GM12875 (cell line): ENCODE measurements around the gene PRSS53.

Source experiments
- H3K4me3 ChIP-seq: one replicate; pipeline ENCODE4 v1.5.1; 2011; ENCODE audit warnings: low read depth, low read length, control low read depth
- TF ChIP-seq, protein P1 (sequence below): IDR thresholded peaks from 2 replicates; pipeline ENCODE4 v1.5.1; 2011; ENCODE audit warnings: low read depth, mild to moderate bottlenecking, control low read depth, inconsistent platforms, low read length, moderate library complexity, borderline replicate concordance; ENCODE audit not compliant: insufficient read depth

Gene PRSS53

DNA sequence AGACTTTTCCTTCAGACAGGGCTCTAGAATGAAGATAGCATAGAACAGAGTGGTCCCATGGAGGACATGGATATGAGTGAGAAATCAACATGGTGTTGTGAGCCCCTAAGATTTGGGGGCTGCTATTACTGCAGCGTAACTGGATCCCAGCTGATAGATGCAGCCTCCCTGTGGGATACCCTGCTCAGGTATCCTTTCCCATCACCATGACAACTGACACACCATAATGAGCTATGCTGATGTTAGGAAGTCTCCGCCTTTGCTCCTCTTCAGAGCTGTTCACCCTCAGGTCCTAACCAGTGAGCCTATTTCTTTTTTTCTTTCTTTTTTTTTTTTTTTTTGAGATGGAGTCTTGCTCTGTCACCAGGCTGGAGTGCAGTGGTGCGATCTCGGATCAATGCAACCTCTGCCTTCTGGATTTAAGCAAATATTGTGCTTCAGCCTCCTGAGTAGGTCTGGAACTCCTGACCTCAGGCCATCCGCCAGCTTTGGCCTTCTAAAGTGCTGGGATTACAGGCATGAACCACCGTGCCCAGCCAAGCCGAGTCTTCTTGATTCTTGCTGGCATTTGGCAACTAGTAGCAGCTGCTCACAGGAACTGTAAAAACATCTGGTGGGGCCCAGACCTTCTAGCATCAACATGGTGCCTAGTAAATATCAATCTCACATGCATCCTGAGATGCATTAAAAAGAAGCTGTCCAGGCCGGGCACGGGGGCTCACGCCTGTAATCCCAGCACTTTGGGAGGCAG is 38.3 kb downstream of the PRSS53 start:
- H3K4me3 ChIP-seq: no peak overlapping the region
- TF ChIP-seq, protein P1, sequence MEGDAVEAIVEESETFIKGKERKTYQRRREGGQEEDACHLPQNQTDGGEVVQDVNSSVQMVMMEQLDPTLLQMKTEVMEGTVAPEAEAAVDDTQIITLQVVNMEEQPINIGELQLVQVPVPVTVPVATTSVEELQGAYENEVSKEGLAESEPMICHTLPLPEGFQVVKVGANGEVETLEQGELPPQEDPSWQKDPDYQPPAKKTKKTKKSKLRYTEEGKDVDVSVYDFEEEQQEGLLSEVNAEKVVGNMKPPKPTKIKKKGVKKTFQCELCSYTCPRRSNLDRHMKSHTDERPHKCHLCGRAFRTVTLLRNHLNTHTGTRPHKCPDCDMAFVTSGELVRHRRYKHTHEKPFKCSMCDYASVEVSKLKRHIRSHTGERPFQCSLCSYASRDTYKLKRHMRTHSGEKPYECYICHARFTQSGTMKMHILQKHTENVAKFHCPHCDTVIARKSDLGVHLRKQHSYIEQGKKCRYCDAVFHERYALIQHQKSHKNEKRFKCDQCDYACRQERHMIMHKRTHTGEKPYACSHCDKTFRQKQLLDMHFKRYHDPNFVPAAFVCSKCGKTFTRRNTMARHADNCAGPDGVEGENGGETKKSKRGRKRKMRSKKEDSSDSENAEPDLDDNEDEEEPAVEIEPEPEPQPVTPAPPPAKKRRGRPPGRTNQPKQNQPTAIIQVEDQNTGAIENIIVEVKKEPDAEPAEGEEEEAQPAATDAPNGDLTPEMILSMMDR: no peak

DNA sequence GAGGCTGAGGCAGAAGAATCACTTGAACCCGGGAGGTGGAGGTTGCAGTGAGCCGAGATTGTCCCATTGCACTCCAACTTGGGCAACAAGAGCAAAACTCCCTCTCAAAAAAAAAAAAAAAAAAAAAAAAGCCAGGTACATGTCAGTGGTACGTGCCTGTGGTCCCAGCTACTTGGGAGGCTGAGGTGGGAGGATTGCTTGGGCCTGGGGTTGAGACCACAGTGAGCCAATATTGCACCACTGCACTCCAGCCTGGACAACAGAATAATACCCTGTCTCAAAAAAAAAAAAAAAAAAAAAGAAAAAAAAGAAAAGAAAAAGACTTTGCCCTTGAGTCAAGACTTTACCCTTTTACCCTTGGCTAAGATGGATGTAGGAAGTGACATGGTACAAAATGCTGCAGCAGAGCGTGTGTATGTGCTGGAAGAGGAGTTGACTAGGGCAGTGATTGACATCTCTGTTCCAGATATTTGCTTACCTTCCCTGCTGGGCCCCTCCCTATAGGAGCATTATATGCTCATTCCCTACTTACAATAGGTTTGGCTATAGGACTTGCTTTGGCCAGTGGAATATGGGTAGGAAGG is 44.8 kb downstream of the PRSS53 start:
- H3K4me3 ChIP-seq: no peak overlapping the region
- TF ChIP-seq, protein P1: no peak

DNA sequence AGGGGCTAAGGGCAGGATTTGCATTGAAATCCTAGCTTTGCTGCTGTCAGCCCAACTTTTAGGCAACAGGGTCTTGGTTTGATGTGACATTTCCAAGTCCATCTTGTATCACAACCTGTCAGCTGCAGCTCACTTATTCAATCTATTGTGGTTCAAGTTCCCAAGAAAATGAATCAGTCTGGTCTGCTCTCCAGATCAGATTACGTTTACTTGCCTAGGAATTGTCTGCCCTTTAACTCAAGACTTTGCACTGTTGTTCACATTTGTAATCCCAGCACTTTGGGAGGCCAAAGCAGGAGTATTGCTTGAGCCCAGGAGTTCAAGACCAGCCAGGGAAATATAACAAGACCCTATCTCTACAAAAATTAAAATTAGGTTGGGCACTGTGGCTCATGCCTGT is 45.4 kb downstream of the PRSS53 start:
- TF ChIP-seq, protein P1: no peak

DNA sequence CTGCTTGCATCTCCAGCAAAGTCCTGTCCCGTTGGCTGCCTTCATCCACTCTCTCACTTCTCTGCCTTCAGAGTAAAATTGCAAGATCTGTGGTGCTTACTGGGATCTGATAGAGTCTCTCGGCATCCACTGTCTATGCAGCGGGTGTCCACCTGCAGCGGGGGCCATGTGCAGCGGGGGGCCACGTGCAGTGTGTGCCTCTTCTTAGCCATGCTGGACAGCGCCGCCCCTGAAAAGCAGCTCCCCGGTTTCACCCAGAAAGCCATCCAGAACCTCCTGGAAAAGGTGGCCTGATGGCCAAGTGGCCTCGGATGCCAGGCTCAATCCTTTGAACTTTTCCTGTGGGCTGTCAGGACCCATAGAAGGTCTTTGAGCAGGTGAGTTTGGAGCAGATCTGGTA is 45.9 kb downstream of the PRSS53 start:
- H3K4me3 ChIP-seq: no peak overlapping the region
- TF ChIP-seq, protein P1: no peak

More for the DNA sequence above, 45.4 kb downstream of the PRSS53 start:
- H3K4me3 ChIP-seq: no peak overlapping the region

DNA sequence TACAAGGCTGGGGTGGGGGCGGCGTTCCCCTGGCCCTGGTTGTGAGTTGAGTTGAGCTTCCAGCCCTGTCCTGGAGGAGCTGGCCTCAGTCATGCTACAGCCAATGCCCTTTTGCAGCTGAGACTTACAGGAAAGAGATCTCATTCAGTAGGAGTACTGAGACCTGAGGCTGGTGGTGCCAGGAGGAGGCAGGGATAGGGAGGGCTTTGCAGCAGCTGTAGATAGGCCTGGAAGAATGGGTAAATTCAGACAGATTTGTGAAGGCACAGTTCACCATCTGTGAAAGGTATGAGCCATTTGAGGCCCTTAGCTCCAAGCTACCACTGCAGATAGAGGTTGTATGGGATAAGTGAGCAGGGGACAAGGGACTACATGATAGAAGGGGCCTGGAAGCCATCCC is 49.8 kb downstream of the PRSS53 start:
- TF ChIP-seq, protein P1: no peak
- no peak overlapping the region for H3K4me3 ChIP-seq

DNA sequence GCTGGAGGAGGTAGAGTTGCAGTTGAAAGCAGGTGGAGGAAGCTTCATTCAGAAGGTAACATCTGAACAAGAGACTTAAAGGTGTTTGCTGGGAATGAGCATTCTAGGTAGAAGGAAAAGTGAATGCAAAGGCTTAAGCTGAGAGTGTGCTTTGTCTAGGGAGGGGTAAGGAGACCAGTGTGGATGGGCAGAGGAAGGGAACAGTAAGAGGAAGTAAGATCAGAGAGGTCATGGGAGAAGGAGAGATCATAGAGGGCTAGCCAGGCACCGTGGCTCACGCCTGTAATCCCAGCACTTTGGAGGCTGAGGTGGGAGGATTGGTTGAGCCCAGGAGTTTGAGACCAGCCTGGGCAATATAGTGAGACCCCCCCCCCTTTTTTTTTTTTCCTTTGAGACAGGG is 52.1 kb downstream of the PRSS53 start:
- TF ChIP-seq, protein P1: no peak
- no peak overlapping the region for H3K4me3 ChIP-seq
